Hepatocyte (in vitro differentiated cells): Measurements from ENCODE around the gene ACR. TPM values are rescaled to one million over a fixed set of nuclear protein-coding genes. Genes with fewer than 3 reads are reported as not detected.
"Not testable (repeated sequence)": the region's sequence is repeated elsewhere in the genome, so short reads cannot be mapped to it uniquely, and the experiment has no call there.

Experiments used
- DNase-seq: peaks from one replicate; pipeline ENCODE4 v3.0.0-alpha.2; 2016; ENCODE audit warnings: low spot score
- H2AFZ ChIP-seq: fragments of 200-600 bp; sonication (generic); 2 replicates; pipeline ENCODE4 v1.6.0; 2016; ENCODE audit warnings: antibody characterized with exemption, mild to moderate bottlenecking
- H3K27ac ChIP-seq: fragments of 200-600 bp; sonication (generic); 2 replicates; pipeline ENCODE4 v1.5.1; 2016; ENCODE audit warnings: mild to moderate bottlenecking
- H3K27me3 ChIP-seq: fragments of 200-600 bp; sonication (generic); 2 replicates; pipeline ENCODE4 v1.6.1; 2016
- H3K36me3 ChIP-seq: fragments of 200-600 bp; sonication (generic); replicated peaks from 2 replicates; pipeline ENCODE4 v1.5.1; 2016; ENCODE audit warnings: low read depth; ENCODE audit not compliant: insufficient read depth
- H3K4me1 ChIP-seq: fragments of 200-600 bp; sonication (generic); 2 replicates; pipeline ENCODE4 v1.5.1; 2016; ENCODE audit warnings: mild to moderate bottlenecking, moderate library complexity; ENCODE audit not compliant: insufficient read depth
- H3K4me2 ChIP-seq: fragments of 200-600 bp; sonication (generic); 2 replicates; pipeline ENCODE4 v1.6.0; 2016
- H3K4me3 ChIP-seq: fragments of 200-600 bp; sonication (generic); 2 replicates; pipeline ENCODE4 v1.5.1; 2016; ENCODE audit warnings: mild to moderate bottlenecking
- H3K79me2 ChIP-seq: fragments of 200-600 bp; sonication (generic); 2 replicates; pipeline ENCODE4 v1.6.0; 2017; ENCODE audit warnings: mild to moderate bottlenecking
- H3K9me2 ChIP-seq: fragments of 200-600 bp; sonication (generic); replicated peaks from 2 replicates; pipeline ENCODE4 v1.6.0; 2017; ENCODE audit warnings: mild to moderate bottlenecking; ENCODE audit not compliant: insufficient read depth
- H3K9me3 ChIP-seq: fragments of 200-600 bp; sonication (generic); 2 replicates; pipeline ENCODE4 v1.5.1; 2016; ENCODE audit warnings: low read depth, mild to moderate bottlenecking
- H4K20me1 ChIP-seq: fragments of 200-600 bp; sonication (generic); 2 replicates; pipeline ENCODE4 v1.6.0; 2016; ENCODE audit warnings: mild to moderate bottlenecking; ENCODE audit not compliant: insufficient read depth, poor library complexity, severe bottlenecking
- WGBS: methylation state at CpG from one replicate; pipeline ENCODE4 v1.1.6; 2016; ENCODE audit warnings: low lambda C conversion rate; ENCODE audit errors: missing lambda C conversion rate; 5-methylcytosine and 5-hydroxymethylcytosine counted together
- polyA plus RNA-seq: library from polyadenylated mRNA; unstranded; fragments of >200 nt; fragmentation: Nextera tagmentation; extraction: Ambion mirVana; gene quantifications from 2 replicates; pipeline ENCODE4 v1.2.1, GENCODE V29; 2016
- small RNA-seq: library from RNA; depleted of rRNA; stranded (forward); fragments of <200 nt; gene quantifications from one replicate; pipeline ENCODE3, GENCODE V24; 2014
- total RNA-seq: library from RNA; depleted of rRNA; stranded (reverse); fragments of >200 nt; gene quantifications from 2 replicates; pipeline ENCODE4 v1.2.3, GENCODE V29; 2014

The ACR gene
- total and polyA plus RNA-seq, 2 experiments from 2014 or later = not detected

- H3K27me3 ChIP-seq, H3K9me3 ChIP-seq, H3K4me3 ChIP-seq, DNase-seq, H3K27ac ChIP-seq, H3K79me2 ChIP-seq, H3K9me2 ChIP-seq, H3K36me3 ChIP-seq, H3K4me1 ChIP-seq, H3K4me2 ChIP-seq, H2AFZ ChIP-seq, H4K20me1 ChIP-seq: not testable (repeated sequence)
- 82% methylated on average over 2 of the region's 3 CpGs for WGBS
Observed at GRCh38 chr22:50782253-50782652, 44.2 kb downstream of the ACR start.

- not testable (repeated sequence) for H3K27ac ChIP-seq, H3K9me2 ChIP-seq, H3K36me3 ChIP-seq, H3K9me3 ChIP-seq, H4K20me1 ChIP-seq, H3K27me3 ChIP-seq, H3K4me1 ChIP-seq, H3K79me2 ChIP-seq
- peak; percentile 94 for DNase-seq
- Histone ChIP-seq H3K4me3 (peak within 1 kb of the TSS; percentile 42), H2AFZ (peak within 1 kb of the TSS; percentile 66), H3K4me2 (peak within 1 kb of the TSS; percentile 79)
- WGBS = 2% methylated on average over 51 of the region's 77 CpGs
Observed at GRCh38 chr22:50783033-50783879, 45.3 kb downstream of the ACR start, which contains the start of gene RABL2B. Gene RABL2B, minus strand, starts transcription at chr22:50783636. Its CDS starts 1,342 bp downstream, at chr22:50782294.

- not testable (repeated sequence) for H3K27me3 ChIP-seq, H3K9me3 ChIP-seq, H3K4me1 ChIP-seq, H3K79me2 ChIP-seq, H3K36me3 ChIP-seq, H3K9me2 ChIP-seq, H3K27ac ChIP-seq, H4K20me1 ChIP-seq, DNase-seq
- 0% methylated on average over 13 of the region's 16 CpGs for WGBS
- H3K4me3 ChIP-seq = peak overlapping the region; percentile 42
- H2AFZ ChIP-seq = peak overlapping the region; percentile 66
- peak overlapping the region; percentile 79 for H3K4me2 ChIP-seq
Observed at GRCh38 chr22:50783880-50784276, 45.9 kb downstream of the ACR start.

GRCh38 chr22:50785289-50785688 lies 47.3 kb downstream of the ACR start:
- not testable (repeated sequence) for H3K9me3 ChIP-seq, H3K9me2 ChIP-seq, H3K4me3 ChIP-seq, H3K27me3 ChIP-seq, H3K27ac ChIP-seq, H3K4me1 ChIP-seq, H2AFZ ChIP-seq, H4K20me1 ChIP-seq, DNase-seq, H3K4me2 ChIP-seq, H3K36me3 ChIP-seq, H3K79me2 ChIP-seq
- 91% methylated on average over 5 of the region's 5 CpGs for WGBS

GRCh38 chr22:50786936-50787335 lies 48.9 kb downstream of the ACR start:
- H3K4me1 ChIP-seq, H3K27ac ChIP-seq, DNase-seq, H3K36me3 ChIP-seq, H2AFZ ChIP-seq, H4K20me1 ChIP-seq, H3K27me3 ChIP-seq, H3K4me2 ChIP-seq, H3K9me2 ChIP-seq, H3K79me2 ChIP-seq, H3K9me3 ChIP-seq, H3K4me3 ChIP-seq: not testable (repeated sequence)
- 88% methylated on average over 4 of the region's 5 CpGs for WGBS

Small RNA genes within 50 kb of the gene (small RNA-seq; reads per million reads assigned to genes)
- gene RNU6-409P = not detected

Other genes starting within 250 kb of the ACR start
- gene LMF2, start 230.5 kb upstream of the ACR start, total RNA-seq = 22.4 and 32.8 TPM in 2 replicates
- 97.6 and 128 TPM in 2 replicates for gene LMF2, start 230.5 kb upstream of the ACR start, polyA plus RNA-seq
- gene NCAPH2, start 230.0 kb upstream of the ACR start, total RNA-seq = 24.4 and 25.6 TPM in 2 replicates
- 40.6 and 48.0 TPM in 2 replicates for gene NCAPH2, start 230.0 kb upstream of the ACR start, polyA plus RNA-seq
- gene SCO2, start 212.6 kb upstream of the ACR start, total RNA-seq = 2.0 and 4.1 TPM in 2 replicates
- gene SCO2, start 212.6 kb upstream of the ACR start, polyA plus RNA-seq = 9.7 and 11.2 TPM in 2 replicates
- gene TYMP, start 208.2 kb upstream of the ACR start, total RNA-seq = 36.6 and 46.4 TPM in 2 replicates
- gene TYMP, start 208.2 kb upstream of the ACR start, polyA plus RNA-seq = 85.7 and 105 TPM in 2 replicates
- gene KLHDC7B, start 192.3 kb upstream of the ACR start, total RNA-seq = 0.92 and 1.7 TPM in 2 replicates
- 0.75 and 1.4 TPM in 2 replicates for gene KLHDC7B, start 192.3 kb upstream of the ACR start, polyA plus RNA-seq
- not detected in 2 replicates for gene SYCE3, start 175.3 kb upstream of the ACR start, total RNA-seq
- gene SYCE3, start 175.3 kb upstream of the ACR start, polyA plus RNA-seq = 1.4 and 1.5 TPM in 2 replicates
- gene CPT1B, start 159.8 kb upstream of the ACR start, total RNA-seq = 24.8 and 27.5 TPM in 2 replicates
- gene CPT1B, start 159.8 kb upstream of the ACR start, polyA plus RNA-seq = 64.0 and 80.1 TPM in 2 replicates
- gene CHKB, start 155.4 kb upstream of the ACR start, total RNA-seq = 54.9 and 57.4 TPM in 2 replicates
- 89.7 and 125 TPM in 2 replicates for gene CHKB, start 155.4 kb upstream of the ACR start, polyA plus RNA-seq
- gene MAPK8IP2, start 137.4 kb upstream of the ACR start, total RNA-seq = 1.0 and 1.6 TPM in 2 replicates
- gene MAPK8IP2, start 137.4 kb upstream of the ACR start, polyA plus RNA-seq = 3.8 and 4.0 TPM in 2 replicates
- gene ARSA, start 110.1 kb upstream of the ACR start, total RNA-seq = 26.2 and 31.3 TPM in 2 replicates
- gene ARSA, start 110.1 kb upstream of the ACR start, polyA plus RNA-seq = 20.6 and 29.2 TPM in 2 replicates
- gene SHANK3, start 65.4 kb upstream of the ACR start, total RNA-seq = 2.4 and 2.9 TPM in 2 replicates
- gene SHANK3, start 65.4 kb upstream of the ACR start, polyA plus RNA-seq = 1.9 and 2.6 TPM in 2 replicates
- 11.3 and 12.3 TPM in 2 replicates for gene RABL2B, start 45.4 kb downstream of the ACR start, total RNA-seq
- 31.0 and 36.8 TPM in 2 replicates for gene RABL2B, start 45.4 kb downstream of the ACR start, polyA plus RNA-seq